ENCODE results near the gene APBA2. TPM values are rescaled to one million over a fixed set of nuclear protein-coding genes. Genes with fewer than 3 reads are reported as not detected.

The APBA2 gene
- total and polyA plus RNA-seq, 2 of the 4 experiments (the other 2 are of a cell fraction), result 21.7 to 33.0 TPM

DNA sequence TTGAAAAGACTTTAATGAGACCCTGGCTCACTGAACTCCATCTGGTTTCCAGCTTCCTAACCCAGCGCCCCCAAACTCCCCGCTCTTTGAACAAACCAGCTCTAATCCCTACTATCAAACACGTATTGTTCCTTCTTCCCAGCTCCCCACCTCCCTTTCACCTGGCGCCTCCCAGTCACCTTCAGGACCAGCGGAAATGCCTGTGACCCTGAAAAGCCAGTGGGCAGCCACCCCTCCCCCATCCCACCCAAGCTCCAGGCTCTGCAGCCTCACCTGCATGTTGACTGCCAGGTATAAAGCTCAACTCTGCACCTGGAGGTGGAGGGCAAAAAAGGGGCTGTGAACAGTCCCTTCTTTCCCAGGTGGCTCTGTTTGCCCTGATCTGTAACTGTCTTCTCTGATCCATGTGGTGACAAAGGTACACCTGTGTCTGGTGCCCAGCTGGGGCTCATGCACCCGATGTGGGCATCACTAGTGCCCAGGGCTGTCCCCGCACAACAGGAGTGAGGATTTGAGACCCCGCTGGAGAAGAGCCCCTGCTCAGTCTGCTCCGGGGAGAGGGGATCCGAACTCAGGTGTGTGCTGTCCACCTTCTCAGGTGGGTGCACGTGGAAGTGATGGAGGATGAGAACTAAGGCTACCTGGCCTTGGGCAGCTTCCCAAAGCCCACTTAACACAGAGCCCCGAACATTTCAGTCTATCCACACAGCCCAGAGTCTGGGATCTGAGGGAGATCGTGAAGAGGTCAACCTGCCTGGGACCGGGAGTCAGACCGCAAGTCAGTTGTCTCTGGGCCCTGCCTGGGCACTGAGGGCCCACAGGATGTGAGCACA is 254.9 kb downstream of the APBA2 start:
- H3K9ac ChIP-seq (ENCODE audit: low read depth, low read length), result no peak overlapping the region
- no peak overlapping the region for H2BK120ac ChIP-seq (ENCODE audit: low read depth, low read length)
- H4K20me1 ChIP-seq (ENCODE audit: insufficient read depth, low read length), result no peaks in the 10 kb centered on the region
- ChIA-PET POLR2A (ENCODE audit: unreplicated experiment) (no interaction called here), CTCF (interaction anchor here (0.6 to 1.5 kb wide), 8 partner anchors 9 to 934 kb away, joined by 3 to 13 read pairs (median 4); no protein-coding TSS in a partner anchor)
- H2AFZ ChIP-seq (replicated peaks; ENCODE audit: low read length, poor library complexity), result no peak overlapping the region
- no peak overlapping the region for H3K23ac ChIP-seq (ENCODE audit: low read depth, low read length)
- H3K27me3 ChIP-seq (ENCODE audit: control insufficient read depth, insufficient read depth, low read length), result peaks cover 13% of the 10 kb centered on the region; the same call in 1 of the 2 replicates
- no peak overlapping the region for H3K18ac ChIP-seq (ENCODE audit: low read depth, low read length)
- 100% methylated on average over 1 of the region's 15 CpGs; no CpG with 5 or more reads in 1 of the 2 experiments for WGBS, 2 experiments (ENCODE audit: extremely low coverage in 2 of 2, insufficient read length in 1 of 2)
- in situ Hi-C loops (cut with MboI; ENCODE audit: low sequenced_read_pairs) (loop anchor here (25.0 kb wide), 1 partner anchor 922 kb away; no protein-coding TSS in a partner anchor), intact Hi-C loops (cut with micrococcal nuclease) (no loop called here), dilution Hi-C loops (cut with HindIII; ENCODE audit: low sequenced_read_pairs, unreplicated experiment) (no loop called here)
- no TSS peak for BruUV-seq (replicated peaks)
- H3K4ac ChIP-seq (ENCODE audit: low read depth, low read length), result no peak overlapping the region
- H2AK5ac ChIP-seq (ENCODE audit: low read depth, low read length), result no peak overlapping the region
- no peaks in the 10 kb centered on the region for H3K9me1 ChIP-seq (ENCODE audit: insufficient read depth, low read length)
- H3K79me1 ChIP-seq (ENCODE audit: low read depth in 1 of 2, low read length in 2 of 2), result no peaks in the 10 kb centered on the region
- no peaks in the 10 kb centered on the region for H3K36me3 ChIP-seq (ENCODE audit: control insufficient read depth, insufficient read depth, low read length)
- DNase-seq, result no peak
- no peak overlapping the region for H3K14ac ChIP-seq (replicated peaks; ENCODE audit: low read depth, low read length)
- no peak overlapping the region for H4K8ac ChIP-seq (ENCODE audit: low read depth in 2 of 2, low read length in 2 of 2)
- no peaks in the 10 kb centered on the region for H3K9me3 ChIP-seq (ENCODE audit: control insufficient read depth, insufficient read depth, low read length)
- no peak overlapping the region for H3K27ac ChIP-seq (ENCODE audit: insufficient read depth, low read length)
- H3K4me2 ChIP-seq (ENCODE audit: low read depth, low read length), result no peak overlapping the region
- no peak overlapping the region for H2BK5ac ChIP-seq (ENCODE audit: low read depth, low read length, poor library complexity, severe bottlenecking)
- TF ChIP-seq BHLHE40 (IDR thresholded peaks at IDR 0.05; ENCODE audit: low read depth, low read length) (no peak), FOS (IDR thresholded peaks at IDR 0.05; ENCODE audit: low read depth, low read length) (no peak), USF2 (IDR thresholded peaks at IDR 0.05; ENCODE audit: low read depth, low read length) (no peak), RFX5 (IDR thresholded peaks at IDR 0.05; ENCODE audit: low read depth, low read length) (no peak), MXI1 (IDR thresholded peaks at IDR 0.05; ENCODE audit: borderline replicate concordance, low read depth, low read length) (no peak), RCOR1 (IDR thresholded peaks at IDR 0.05; ENCODE audit: insufficient replicate concordance, low read length) (no peak), POLR2A (IDR thresholded peaks at IDR 0.05; ENCODE audit: low read depth, low read length) (no peak), MAZ (IDR thresholded peaks at IDR 0.05; ENCODE audit: borderline replicate concordance, low read depth, low read length) (no peak), NFE2L2 (IDR thresholded peaks at IDR 0.05; ENCODE audit: low read depth, low read length) (no peak)
- TF ChIP-seq, protein P1, sequence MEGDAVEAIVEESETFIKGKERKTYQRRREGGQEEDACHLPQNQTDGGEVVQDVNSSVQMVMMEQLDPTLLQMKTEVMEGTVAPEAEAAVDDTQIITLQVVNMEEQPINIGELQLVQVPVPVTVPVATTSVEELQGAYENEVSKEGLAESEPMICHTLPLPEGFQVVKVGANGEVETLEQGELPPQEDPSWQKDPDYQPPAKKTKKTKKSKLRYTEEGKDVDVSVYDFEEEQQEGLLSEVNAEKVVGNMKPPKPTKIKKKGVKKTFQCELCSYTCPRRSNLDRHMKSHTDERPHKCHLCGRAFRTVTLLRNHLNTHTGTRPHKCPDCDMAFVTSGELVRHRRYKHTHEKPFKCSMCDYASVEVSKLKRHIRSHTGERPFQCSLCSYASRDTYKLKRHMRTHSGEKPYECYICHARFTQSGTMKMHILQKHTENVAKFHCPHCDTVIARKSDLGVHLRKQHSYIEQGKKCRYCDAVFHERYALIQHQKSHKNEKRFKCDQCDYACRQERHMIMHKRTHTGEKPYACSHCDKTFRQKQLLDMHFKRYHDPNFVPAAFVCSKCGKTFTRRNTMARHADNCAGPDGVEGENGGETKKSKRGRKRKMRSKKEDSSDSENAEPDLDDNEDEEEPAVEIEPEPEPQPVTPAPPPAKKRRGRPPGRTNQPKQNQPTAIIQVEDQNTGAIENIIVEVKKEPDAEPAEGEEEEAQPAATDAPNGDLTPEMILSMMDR (conservative IDR thresholded peaks at IDR 0.05; ENCODE audit: low read depth, low read length), result no peak
- TF ChIP-seq, protein P2, sequence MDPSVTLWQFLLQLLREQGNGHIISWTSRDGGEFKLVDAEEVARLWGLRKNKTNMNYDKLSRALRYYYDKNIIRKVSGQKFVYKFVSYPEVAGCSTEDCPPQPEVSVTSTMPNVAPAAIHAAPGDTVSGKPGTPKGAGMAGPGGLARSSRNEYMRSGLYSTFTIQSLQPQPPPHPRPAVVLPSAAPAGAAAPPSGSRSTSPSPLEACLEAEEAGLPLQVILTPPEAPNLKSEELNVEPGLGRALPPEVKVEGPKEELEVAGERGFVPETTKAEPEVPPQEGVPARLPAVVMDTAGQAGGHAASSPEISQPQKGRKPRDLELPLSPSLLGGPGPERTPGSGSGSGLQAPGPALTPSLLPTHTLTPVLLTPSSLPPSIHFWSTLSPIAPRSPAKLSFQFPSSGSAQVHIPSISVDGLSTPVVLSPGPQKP (IDR thresholded peaks at IDR 0.05; ENCODE audit: borderline replicate concordance, low read depth, low read length), result no peak
- H3K4me1 ChIP-seq (ENCODE audit: control insufficient read depth, insufficient read depth, low read length), result no peaks in the 10 kb centered on the region
- H3K4me3 ChIP-seq (ENCODE audit: insufficient read depth, low read depth, low read length), result no peak overlapping the region
- no peak overlapping the region for H2AK9ac ChIP-seq (replicated peaks; ENCODE audit: low read depth, low read length, poor library complexity)
- no peak overlapping the region for H4K91ac ChIP-seq (ENCODE audit: insufficient read depth, low read depth, low read length)
- no peak overlapping the region for H4K5ac ChIP-seq (ENCODE audit: low read depth, low read length)
- no peak overlapping the region for H2BK20ac ChIP-seq (ENCODE audit: low read depth, low read length)
- H2BK15ac ChIP-seq (ENCODE audit: low read depth, low read length), result no peak overlapping the region
- ATAC-seq (ENCODE audit: low read depth), result no peak
- no peak overlapping the region for H3K56ac ChIP-seq (ENCODE audit: extremely low read depth, insufficient read depth, low read length)
